Measurements from ENCODE around the gene KCNH2.

Gene KCNH2

GRCh38 chr7:150958597-150958996 lies 19.5 kb downstream of the KCNH2 start:
- no peak for DNase-seq (ENCODE audit: low read depth)
- H3K4me3 ChIP-seq (ENCODE audit: low read length) = no peak overlapping the region
- no peak for TF ChIP-seq CTCF (conservative IDR thresholded peaks at IDR 0.05; ENCODE audit: low read depth, low read length)

- no peak overlapping the region for H3K4me3 ChIP-seq (ENCODE audit: low read length)
- TF ChIP-seq CTCF (conservative IDR thresholded peaks at IDR 0.05; ENCODE audit: low read depth, low read length) = no peak
- no peak for DNase-seq (ENCODE audit: low read depth)
These were observed 20.0 kb downstream of the KCNH2 start for GRCh38 chr7:150958062-150958552.

DNA sequence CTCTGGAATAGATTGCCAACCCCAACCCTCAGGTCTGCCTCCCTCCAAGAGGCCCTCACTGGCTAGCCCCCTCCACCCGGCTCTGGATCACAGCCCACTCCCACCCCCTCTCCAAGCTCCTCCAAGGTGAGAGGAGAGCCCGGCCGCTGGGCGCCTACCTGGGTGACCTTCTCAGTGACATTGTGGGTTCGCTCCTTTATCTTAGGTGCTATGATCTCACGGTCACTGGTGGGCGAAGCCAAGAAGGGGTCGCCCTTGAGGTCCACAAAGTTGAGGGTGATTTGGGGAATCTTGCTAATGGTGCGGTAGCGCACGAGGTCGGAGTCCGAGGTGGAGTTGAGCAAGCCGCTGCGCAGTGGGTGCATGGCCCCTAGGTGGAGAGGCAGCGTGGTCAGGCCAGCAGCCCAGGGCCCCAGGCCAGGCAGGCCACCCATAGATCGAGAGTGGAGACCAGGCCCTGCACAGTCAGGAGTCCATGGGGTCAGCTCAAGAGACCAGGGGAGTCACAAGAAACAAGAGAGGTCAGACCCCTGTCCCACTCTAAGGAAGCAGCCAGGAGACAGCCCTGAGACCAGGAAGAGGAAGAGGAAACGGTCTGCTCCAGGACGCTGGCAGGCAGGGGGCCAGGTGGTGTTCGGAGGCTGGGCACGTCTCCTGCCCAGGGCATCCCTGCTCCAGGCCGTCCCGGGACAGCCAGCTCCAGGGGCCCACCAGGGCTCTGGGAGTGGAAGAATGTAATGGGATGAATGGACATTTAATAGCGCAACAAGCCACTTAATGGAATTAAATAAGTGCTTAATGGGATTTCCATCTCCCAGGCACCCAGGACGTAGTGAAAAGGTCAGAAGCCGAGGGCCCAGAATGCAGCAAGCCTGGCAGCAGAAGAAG lies 20.7 kb downstream of the KCNH2 start:
- TF ChIP-seq CTCF (conservative IDR thresholded peaks at IDR 0.05; ENCODE audit: low read depth, low read length) = no peak
- no peak for DNase-seq (ENCODE audit: low read depth)
- H3K4me3 ChIP-seq (ENCODE audit: low read length) = no peak overlapping the region

- H3K4me3 ChIP-seq (ENCODE audit: low read length) = no peak overlapping the region
- DNase-seq (ENCODE audit: low read depth) = no peak
- no peak for TF ChIP-seq CTCF (conservative IDR thresholded peaks at IDR 0.05; ENCODE audit: low read depth, low read length)
These were observed 21.6 kb downstream of the KCNH2 start for GRCh38 chr7:150956395-150957132.

DNA sequence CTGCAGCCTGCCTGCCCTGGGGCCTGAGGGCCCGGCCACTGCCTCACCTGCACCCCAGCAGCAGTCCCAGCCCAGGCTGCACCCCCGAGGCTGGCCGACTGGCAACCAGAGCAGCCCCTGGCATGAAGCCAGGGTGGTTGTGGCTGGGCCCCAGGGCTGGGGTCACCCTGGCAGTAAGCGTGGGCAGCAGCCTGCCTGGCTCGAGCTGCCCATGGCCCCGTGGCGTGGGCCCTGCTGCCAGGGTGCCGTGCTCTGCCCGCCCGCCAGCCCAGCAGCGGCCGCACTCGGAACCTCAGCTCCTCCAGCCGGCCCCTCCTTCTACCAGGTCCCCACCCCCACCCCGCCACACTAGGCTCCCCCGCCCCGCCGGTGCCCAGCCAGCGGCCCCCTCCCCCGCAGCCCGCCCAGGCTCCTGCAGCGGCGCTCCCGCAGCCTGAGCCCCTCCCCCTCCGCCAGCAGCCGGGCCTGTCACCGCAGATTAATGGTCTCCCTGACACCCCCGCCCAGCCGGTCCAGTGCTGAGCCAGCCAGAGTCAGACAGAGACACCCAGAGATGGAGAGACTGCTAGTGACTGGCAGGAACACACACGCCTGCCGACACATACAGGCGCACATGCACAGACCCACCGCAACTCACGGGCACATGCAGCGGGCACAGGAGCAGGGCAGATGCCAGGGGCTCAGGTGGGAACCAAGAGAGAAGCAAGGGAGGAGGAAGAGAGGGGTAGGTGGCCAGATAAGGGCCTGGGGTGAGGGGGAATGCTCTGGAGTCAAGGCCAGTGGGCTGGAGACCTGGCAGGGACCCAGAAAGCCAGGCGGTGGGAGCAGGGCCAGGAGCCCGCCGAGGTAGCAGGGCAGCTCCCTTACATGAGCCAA lies 22.4 kb downstream of the KCNH2 start:
- peak; percentile 39 for DNase-seq (ENCODE audit: low read depth)
- TF ChIP-seq CTCF (conservative IDR thresholded peaks at IDR 0.05; ENCODE audit: low read depth, low read length) = no peak
- no peak overlapping the region for H3K4me3 ChIP-seq (ENCODE audit: low read length)

DNA sequence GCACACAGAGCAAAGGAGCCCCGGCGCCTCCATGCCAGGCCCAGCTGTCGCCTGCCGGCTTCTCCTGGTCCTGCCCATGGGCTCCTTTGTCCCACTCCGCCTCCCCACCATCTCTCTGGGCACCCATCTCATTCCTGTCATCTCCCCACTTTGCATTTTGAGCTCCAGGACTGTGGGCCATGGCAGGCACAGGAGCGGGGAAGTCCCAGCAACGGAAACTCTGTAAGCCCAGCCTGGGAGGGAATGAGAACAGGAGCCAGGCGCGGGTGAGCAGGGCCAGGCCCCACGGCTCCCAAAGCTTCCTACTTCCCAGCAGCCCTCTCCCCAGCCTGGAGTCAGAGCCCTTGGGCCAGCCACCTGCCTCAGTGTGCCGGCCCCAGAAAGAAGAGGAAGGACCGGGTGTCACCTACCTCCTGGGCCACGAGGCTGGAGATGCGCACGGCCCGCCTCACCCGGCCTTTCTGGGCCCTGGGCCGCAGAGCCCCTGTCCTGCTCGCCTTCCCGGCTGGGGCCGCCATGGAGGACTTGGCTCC lies 23.1 kb downstream of the KCNH2 start:
- no peak for DNase-seq (ENCODE audit: low read depth)
- no peak for TF ChIP-seq CTCF (conservative IDR thresholded peaks at IDR 0.05; ENCODE audit: low read depth, low read length)
- no peak overlapping the region for H3K4me3 ChIP-seq (ENCODE audit: low read length)
